ENCODE measurements around the gene TBC1D16.
A peak's percentile ranks its signal among the peaks of the same experiment; 100 is the strongest.

The TBC1D16 gene

DNA sequence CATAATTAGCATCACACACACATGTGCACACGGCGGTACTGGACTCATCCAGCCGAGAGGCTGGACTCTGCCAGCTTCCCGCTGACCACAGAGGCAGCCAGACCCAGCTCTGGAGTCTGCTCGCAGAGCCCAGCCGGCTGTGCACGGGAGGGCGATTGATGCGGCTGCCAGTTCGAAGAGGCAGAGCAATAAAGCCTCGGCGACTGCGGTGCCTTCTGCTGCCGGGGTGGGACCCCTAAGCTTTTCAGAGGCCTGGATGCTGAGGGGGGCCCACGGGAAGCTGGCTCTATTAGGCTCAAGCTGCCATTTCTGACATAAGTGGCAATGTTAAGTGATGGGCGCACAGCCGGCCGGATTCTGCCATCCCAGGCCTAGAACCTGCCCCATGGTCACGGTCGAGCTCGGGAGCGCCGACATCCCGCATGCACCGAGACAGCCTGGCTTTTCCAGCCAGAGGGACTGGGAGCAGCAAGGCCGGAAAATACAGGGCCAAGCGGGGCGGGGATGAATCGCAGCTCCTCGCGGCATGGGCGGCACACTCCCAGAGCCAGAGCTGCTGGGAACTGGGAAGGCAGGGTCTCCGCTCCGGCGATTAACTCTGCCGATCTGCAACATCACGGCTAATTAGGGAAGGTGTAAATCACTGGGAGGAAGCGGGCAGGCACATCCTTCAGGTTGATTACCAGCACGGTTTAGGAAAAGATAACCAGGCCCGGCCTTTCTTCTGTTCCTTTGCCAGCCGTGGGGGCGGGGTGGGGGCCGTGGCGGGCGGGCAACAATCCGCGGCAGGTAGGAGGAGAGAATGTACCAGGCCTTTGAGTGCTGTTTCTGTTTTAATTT, 57.7 kb downstream of the TBC1D16 start:
- TF ChIP-seq, protein P1, sequence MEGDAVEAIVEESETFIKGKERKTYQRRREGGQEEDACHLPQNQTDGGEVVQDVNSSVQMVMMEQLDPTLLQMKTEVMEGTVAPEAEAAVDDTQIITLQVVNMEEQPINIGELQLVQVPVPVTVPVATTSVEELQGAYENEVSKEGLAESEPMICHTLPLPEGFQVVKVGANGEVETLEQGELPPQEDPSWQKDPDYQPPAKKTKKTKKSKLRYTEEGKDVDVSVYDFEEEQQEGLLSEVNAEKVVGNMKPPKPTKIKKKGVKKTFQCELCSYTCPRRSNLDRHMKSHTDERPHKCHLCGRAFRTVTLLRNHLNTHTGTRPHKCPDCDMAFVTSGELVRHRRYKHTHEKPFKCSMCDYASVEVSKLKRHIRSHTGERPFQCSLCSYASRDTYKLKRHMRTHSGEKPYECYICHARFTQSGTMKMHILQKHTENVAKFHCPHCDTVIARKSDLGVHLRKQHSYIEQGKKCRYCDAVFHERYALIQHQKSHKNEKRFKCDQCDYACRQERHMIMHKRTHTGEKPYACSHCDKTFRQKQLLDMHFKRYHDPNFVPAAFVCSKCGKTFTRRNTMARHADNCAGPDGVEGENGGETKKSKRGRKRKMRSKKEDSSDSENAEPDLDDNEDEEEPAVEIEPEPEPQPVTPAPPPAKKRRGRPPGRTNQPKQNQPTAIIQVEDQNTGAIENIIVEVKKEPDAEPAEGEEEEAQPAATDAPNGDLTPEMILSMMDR (conservative IDR thresholded peaks at IDR 0.05; ENCODE audit: low read depth, low read length), result no peak
- no peak for DNase-seq (ENCODE audit: low read depth)
- H3K4me3 ChIP-seq (ENCODE audit: low read depth, low read length), result no peak overlapping the region

DNA sequence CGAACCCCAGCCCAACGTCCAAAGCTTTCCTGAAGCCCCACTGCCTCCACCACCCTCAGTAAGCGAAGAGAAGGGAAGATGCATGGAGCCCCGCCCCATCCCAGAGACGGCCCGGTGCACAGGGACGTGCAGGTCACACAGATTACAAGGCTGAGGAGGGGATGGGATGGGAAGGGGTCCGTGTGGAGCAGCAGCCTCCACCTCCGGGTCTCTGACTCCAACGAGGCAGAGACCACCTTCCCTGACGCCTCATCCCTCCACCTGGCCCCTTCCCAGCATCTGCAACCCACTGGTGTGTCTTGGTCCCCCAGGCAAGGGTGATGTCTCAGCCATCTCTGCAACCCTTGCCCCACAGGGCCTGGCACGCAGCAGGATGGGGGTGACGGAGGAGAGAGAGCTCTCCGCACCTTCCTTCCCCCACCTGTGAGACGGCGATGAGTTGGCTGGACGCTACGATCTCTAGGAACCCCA, 58.5 kb downstream of the TBC1D16 start:
- no peak overlapping the region for H3K4me3 ChIP-seq (ENCODE audit: low read depth, low read length)
- DNase-seq (ENCODE audit: low read depth), result no peak
- TF ChIP-seq, protein P1 (conservative IDR thresholded peaks at IDR 0.05; ENCODE audit: low read depth, low read length), result no peak

DNA sequence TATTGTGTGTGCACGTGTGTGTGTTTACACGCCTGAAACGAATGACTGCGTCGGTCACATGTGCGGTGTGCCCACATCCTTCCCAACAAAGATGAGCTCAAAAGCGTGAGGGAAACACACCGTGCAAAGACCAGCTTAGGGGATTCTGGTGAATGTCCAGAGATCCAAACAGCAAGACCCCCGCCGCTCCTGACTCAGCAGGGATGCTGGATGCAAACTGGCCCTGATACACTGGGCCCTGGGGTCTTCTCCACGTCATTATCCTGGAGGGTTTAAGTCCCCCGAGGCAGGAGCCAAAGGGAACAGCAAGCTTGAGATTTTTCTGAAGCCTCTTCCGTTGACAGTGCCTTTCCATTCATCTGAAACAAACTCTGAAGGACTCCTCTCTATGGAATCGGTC, 59.2 kb downstream of the TBC1D16 start:
- no peak overlapping the region for H3K4me3 ChIP-seq (ENCODE audit: low read depth, low read length)
- TF ChIP-seq, protein P1 (conservative IDR thresholded peaks at IDR 0.05; ENCODE audit: low read depth, low read length), result no peak
- no peak for DNase-seq (ENCODE audit: low read depth)

DNA sequence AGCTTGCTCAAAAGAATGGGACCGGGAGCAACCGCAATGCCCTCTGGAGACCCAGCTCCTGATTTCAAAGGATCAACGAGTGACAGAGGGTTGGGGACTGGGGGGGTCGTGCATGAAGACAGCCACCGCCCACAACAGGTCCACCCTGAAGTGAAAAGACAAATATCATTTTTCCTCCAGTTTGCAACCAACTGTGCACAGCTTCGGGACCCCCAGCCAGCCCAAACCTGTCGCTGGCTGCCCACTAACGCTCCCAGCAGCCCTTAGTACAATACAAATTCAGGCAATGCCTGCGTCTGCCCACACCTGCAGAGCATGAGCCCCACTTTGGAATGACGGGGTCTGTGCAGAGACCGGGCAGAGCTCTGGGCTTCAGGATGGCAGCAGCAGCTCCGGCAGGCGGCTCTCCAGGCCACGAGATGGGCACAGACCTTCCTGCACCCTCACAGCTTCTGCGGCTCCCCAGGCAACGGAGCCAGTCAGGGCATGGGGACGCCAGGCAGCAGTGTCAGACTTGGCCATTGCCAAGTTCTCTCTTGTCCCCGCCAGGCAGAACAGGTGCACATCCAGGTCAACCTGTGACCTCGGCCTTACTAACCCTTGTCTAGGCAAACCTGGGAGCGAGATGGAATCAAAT, 60.1 kb downstream of the TBC1D16 start:
- no peak for DNase-seq (ENCODE audit: low read depth)
- TF ChIP-seq, protein P1 (conservative IDR thresholded peaks at IDR 0.05; ENCODE audit: low read depth, low read length), result no peak
- no peak overlapping the region for H3K4me3 ChIP-seq (ENCODE audit: low read depth, low read length)

GRCh38 chr17:79974566-79975497, 60.8 kb downstream of the TBC1D16 start:
- H3K4me3 ChIP-seq (ENCODE audit: low read depth, low read length), result no peak overlapping the region
- TF ChIP-seq, protein P1 (conservative IDR thresholded peaks at IDR 0.05; ENCODE audit: low read depth, low read length), result peak; percentile 41
- DNase-seq (ENCODE audit: low read depth), result no peak

DNA sequence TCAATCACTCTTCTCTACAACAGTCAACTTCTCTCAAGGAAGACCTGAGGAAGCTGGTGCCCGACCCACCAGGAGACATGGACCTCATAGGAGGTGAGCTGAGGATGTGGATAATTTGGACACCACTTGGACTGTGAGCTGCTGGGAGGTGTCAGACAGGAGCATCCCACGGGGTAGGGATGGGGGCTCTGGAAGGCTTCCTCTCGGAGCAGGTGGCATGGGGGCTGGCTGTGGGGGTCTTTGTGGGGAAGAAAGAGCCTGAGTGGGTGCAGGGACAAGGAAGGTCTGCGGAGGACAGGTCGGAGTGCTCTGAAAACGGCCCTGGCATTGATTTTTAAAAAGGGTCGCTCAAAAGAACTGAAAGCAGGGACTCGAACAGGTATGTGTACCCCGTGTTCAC, 64.0 kb downstream of the TBC1D16 start:
- H3K4me3 ChIP-seq (ENCODE audit: low read depth, low read length), result no peak overlapping the region
- DNase-seq (ENCODE audit: low read depth), result no peak
- TF ChIP-seq, protein P1 (conservative IDR thresholded peaks at IDR 0.05; ENCODE audit: low read depth, low read length), result no peak
